ENCODE measurements around the gene TMEM120B.

TMEM120B gene

GRCh38 chr12:121697093-121697698, 15.4 kb upstream of the TMEM120B start:
- Histone ChIP-seq H3K36me3 (ENCODE audit: control insufficient read depth in 2 of 2, insufficient read depth in 1 of 2, low read length in 2 of 2) (no peaks in the 10 kb centered on the region), H3K4me1 (ENCODE audit: control insufficient read depth, insufficient read depth, low read length) (no peaks in the 10 kb centered on the region), H3K9me3 (ENCODE audit: control insufficient read depth, insufficient read depth, low read depth, low read length) (no peaks in the 10 kb centered on the region), H3K27ac (ENCODE audit: extremely low read depth, low read depth, low read length) (no peak overlapping the region), H3K4me3 (ENCODE audit: low read depth, low read length) (no peak overlapping the region)
- POLR2A ChIA-PET: no interaction called here
- CTCF ChIA-PET: interaction anchor here (0.6 to 18.2 kb wide), 14 partner anchors 15 to 127 kb away, joined by 3 to 205 read pairs (median 4); partner anchors contain the start of genes RHOF and TMEM120B
- TF ChIP-seq ZNF513 (tag by site-specific recombination; IDR thresholded peaks at IDR 0.05) (no peak), ZNF398 (tag by site-specific recombination; IDR thresholded peaks at IDR 0.05) (no peak), ZNF324 (tag by site-specific recombination; IDR thresholded peaks at IDR 0.05) (no peak), ZNF785 (tag by site-specific recombination; IDR thresholded peaks at IDR 0.05) (no peak), OSR2 (tag by site-specific recombination; IDR thresholded peaks at IDR 0.05) (no peak), ZNF2 (tag by site-specific recombination; IDR thresholded peaks at IDR 0.05) (0 out of 2 replicates have a peak, but pooled peaks have one; percentile 31), ZNF121 (tag by site-specific recombination; IDR thresholded peaks at IDR 0.05) (peak; percentile 75; the same call in 1 of the 2 replicates), ZNF692 (tag by site-specific recombination; IDR thresholded peaks at IDR 0.05) (no peak), ZNF426 (tag by site-specific recombination; IDR thresholded peaks at IDR 0.05) (no peak), MEIS1 (CRISPR knock-in tag; IDR thresholded peaks at IDR 0.05; ENCODE audit: borderline replicate concordance) (no peak), GLIS1 (tag by site-specific recombination; IDR thresholded peaks at IDR 0.05) (no peak), ZNF362 (tag by site-specific recombination; IDR thresholded peaks at IDR 0.05) (no peak), ZSCAN30 (tag by site-specific recombination; IDR thresholded peaks at IDR 0.05) (no peak), ZNF791 (tag by site-specific recombination; IDR thresholded peaks at IDR 0.05) (no peak), GLI4 (tag by site-specific recombination; IDR thresholded peaks at IDR 0.05) (no peak), ZNF138 (tag by site-specific recombination; IDR thresholded peaks at IDR 0.05; ENCODE audit: borderline replicate concordance) (no peak), KLF10 (tag by site-specific recombination; IDR thresholded peaks at IDR 0.05) (0 out of 2 replicates have a peak, but pooled peaks have one; percentile 41), ZNF175 (tag by site-specific recombination; IDR thresholded peaks at IDR 0.05) (no peak), ZNF169 (tag by site-specific recombination; IDR thresholded peaks at IDR 0.05) (no peak), REPIN1 (tag by site-specific recombination; IDR thresholded peaks at IDR 0.05; ENCODE audit: low read depth) (no peak), ZNF621 (tag by site-specific recombination; IDR thresholded peaks at IDR 0.05) (no peak), ZNF555 (tag by site-specific recombination; conservative IDR thresholded peaks at IDR 0.05) (no peak), ZNF670 (tag by site-specific recombination; IDR thresholded peaks at IDR 0.05; ENCODE audit: low read depth) (no peak), ZNF184 (tag by site-specific recombination; IDR thresholded peaks at IDR 0.05) (0 out of 2 replicates have a peak, but pooled peaks have one; percentile 25), ZNF596 (tag by site-specific recombination; IDR thresholded peaks at IDR 0.05) (no peak)
- TF ChIP-seq, protein P1, sequence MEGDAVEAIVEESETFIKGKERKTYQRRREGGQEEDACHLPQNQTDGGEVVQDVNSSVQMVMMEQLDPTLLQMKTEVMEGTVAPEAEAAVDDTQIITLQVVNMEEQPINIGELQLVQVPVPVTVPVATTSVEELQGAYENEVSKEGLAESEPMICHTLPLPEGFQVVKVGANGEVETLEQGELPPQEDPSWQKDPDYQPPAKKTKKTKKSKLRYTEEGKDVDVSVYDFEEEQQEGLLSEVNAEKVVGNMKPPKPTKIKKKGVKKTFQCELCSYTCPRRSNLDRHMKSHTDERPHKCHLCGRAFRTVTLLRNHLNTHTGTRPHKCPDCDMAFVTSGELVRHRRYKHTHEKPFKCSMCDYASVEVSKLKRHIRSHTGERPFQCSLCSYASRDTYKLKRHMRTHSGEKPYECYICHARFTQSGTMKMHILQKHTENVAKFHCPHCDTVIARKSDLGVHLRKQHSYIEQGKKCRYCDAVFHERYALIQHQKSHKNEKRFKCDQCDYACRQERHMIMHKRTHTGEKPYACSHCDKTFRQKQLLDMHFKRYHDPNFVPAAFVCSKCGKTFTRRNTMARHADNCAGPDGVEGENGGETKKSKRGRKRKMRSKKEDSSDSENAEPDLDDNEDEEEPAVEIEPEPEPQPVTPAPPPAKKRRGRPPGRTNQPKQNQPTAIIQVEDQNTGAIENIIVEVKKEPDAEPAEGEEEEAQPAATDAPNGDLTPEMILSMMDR (tag by site-specific recombination; IDR thresholded peaks at IDR 0.05): 0 out of 2 replicates have a peak, but pooled peaks have one; percentile 31
- TF ChIP-seq, protein P2, sequence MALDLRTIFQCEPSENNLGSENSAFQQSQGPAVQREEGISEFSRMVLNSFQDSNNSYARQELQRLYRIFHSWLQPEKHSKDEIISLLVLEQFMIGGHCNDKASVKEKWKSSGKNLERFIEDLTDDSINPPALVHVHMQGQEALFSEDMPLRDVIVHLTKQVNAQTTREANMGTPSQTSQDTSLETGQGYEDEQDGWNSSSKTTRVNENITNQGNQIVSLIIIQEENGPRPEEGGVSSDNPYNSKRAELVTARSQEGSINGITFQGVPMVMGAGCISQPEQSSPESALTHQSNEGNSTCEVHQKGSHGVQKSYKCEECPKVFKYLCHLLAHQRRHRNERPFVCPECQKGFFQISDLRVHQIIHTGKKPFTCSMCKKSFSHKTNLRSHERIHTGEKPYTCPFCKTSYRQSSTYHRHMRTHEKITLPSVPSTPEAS (tag by site-specific recombination; IDR thresholded peaks at IDR 0.05): no peak
- TF ChIP-seq, protein P3, sequence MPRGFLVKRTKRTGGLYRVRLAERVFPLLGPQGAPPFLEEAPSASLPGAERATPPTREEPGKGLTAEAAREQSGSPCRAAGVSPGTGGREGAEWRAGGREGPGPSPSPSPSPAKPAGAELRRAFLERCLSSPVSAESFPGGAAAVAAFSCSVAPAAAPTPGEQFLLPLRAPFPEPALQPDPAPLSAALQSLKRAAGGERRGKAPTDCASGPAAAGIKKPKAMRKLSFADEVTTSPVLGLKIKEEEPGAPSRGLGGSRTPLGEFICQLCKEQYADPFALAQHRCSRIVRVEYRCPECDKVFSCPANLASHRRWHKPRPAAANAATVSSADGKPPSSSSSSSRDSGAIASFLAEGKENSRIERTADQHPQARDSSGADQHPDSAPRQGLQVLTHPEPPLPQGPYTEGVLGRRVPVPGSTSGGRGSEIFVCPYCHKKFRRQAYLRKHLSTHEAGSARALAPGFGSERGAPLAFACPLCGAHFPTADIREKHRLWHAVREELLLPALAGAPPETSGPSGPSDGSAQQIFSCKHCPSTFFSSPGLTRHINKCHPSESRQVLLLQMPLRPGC (tag by site-specific recombination; IDR thresholded peaks at IDR 0.05): no peak

Measured in HEK293 (cell line).